Stimulated activated memory B cell treated with anti-CD40 and anti-IgM and Interleukin-4, amounts not matched to agents 10 μg/mL and 1 μg/mL and 100 μg/mL, for 72 hours (primary cell): ENCODE data around the gene IL17A.
"Not testable (repeated sequence)": the region's sequence is repeated elsewhere in the genome, so short reads cannot be mapped to it uniquely, and the experiment has no call there.

Experiments
- ATAC-seq: fragments of 150-1000 bp; cut with Tn5 transposase; 2 replicates; pipeline ENCODE4 v1.10.0; 2021
- H3K27ac Mint-ChIP-seq: one replicate; pipeline ENCODE4 v1.8.0; 2022; ENCODE audit warnings: mild to moderate bottlenecking, mixed read lengths
- H3K27me3 Mint-ChIP-seq: one replicate; pipeline ENCODE4 v1.8.0; 2022; ENCODE audit warnings: mixed read lengths
- H3K36me3 Mint-ChIP-seq: one replicate; pipeline ENCODE4 v1.8.0; 2022; ENCODE audit warnings: mixed read lengths
- H3K4me1 Mint-ChIP-seq: one replicate; pipeline ENCODE4 v1.8.0; 2022; ENCODE audit warnings: mixed read lengths
- H3K4me3 Mint-ChIP-seq: one replicate; pipeline ENCODE4 v1.8.0; 2022; ENCODE audit warnings: mild to moderate bottlenecking, moderate library complexity, mixed read lengths
- H3K9me3 Mint-ChIP-seq: one replicate; pipeline ENCODE4 v1.8.0; 2022; ENCODE audit warnings: mixed read lengths

Gene IL17A

GRCh38 chr6:52157301-52157941 is 28.8 kb upstream of the IL17A start:
- Mint-ChIP-seq H3K9me3 (peaks cover 8% of the 10 kb centered on the region), H3K4me1 (peaks cover 39% of the 10 kb centered on the region), H3K4me3 (peak overlapping the region; percentile 6), H3K36me3 (no peaks in the 10 kb centered on the region), H3K27me3 (peaks cover 23% of the 10 kb centered on the region), H3K27ac (peak overlapping the region; percentile 74)
- ATAC-seq, result peak; percentile 88

- Mint-ChIP-seq H3K4me1 (peaks cover 31% of the 10 kb centered on the region), H3K9me3 (peaks cover 8% of the 10 kb centered on the region), H3K36me3 (no peaks in the 10 kb centered on the region), H3K27ac (no peak overlapping the region), H3K4me3 (no peak overlapping the region), H3K27me3 (peaks cover 12% of the 10 kb centered on the region)
- no peak for ATAC-seq
These were observed 25.6 kb upstream of the IL17A start for GRCh38 chr6:52160472-52161104.

GRCh38 chr6:52161689-52162438 is 24.3 kb upstream of the IL17A start:
- no peaks in the 10 kb centered on the region for H3K36me3 Mint-ChIP-seq
- H3K9me3 Mint-ChIP-seq, result peaks cover 8% of the 10 kb centered on the region
- peaks cover 20% of the 10 kb centered on the region for H3K4me1 Mint-ChIP-seq
- peaks cover 3% of the 10 kb centered on the region for H3K27me3 Mint-ChIP-seq
- peak; percentile 55 for ATAC-seq
- H3K27ac Mint-ChIP-seq, result no peak overlapping the region
- no peak overlapping the region for H3K4me3 Mint-ChIP-seq

- peak; percentile 50 for ATAC-seq
- Mint-ChIP-seq H3K27ac (no peak overlapping the region), H3K36me3 (no peaks in the 10 kb centered on the region), H3K27me3 (peaks cover 10% of the 10 kb centered on the region), H3K9me3 (peaks cover 8% of the 10 kb centered on the region), H3K4me1 (peaks cover 9% of the 10 kb centered on the region), H3K4me3 (no peak overlapping the region)
These were observed 23.0 kb upstream of the IL17A start for GRCh38 chr6:52162940-52163908.

- H3K4me1 Mint-ChIP-seq, result peaks cover 9% of the 10 kb centered on the region
- H3K27ac Mint-ChIP-seq, result no peak overlapping the region
- H3K27me3 Mint-ChIP-seq, result peaks cover 17% of the 10 kb centered on the region
These were observed 21.7 kb upstream of the IL17A start for GRCh38 chr6:52164319-52165094.

GRCh38 chr6:52167267-52167666 is 18.9 kb upstream of the IL17A start:
- ATAC-seq, result no peak
- H3K4me3 Mint-ChIP-seq, result no peak overlapping the region
- H3K27ac Mint-ChIP-seq, result no peak overlapping the region
- H3K36me3 Mint-ChIP-seq, result no peaks in the 10 kb centered on the region
- H3K4me1 Mint-ChIP-seq, result no peaks in the 10 kb centered on the region
- peaks cover 33% of the 10 kb centered on the region for H3K27me3 Mint-ChIP-seq
- peaks cover 2% of the 10 kb centered on the region for H3K9me3 Mint-ChIP-seq

More at GRCh38 chr6:52164319-52165094, 21.7 kb upstream of the IL17A start:
- ATAC-seq, result peak; percentile 32
- H3K36me3 Mint-ChIP-seq, result no peaks in the 10 kb centered on the region
- H3K4me3 Mint-ChIP-seq, result no peak overlapping the region
- H3K9me3 Mint-ChIP-seq, result peaks cover 10% of the 10 kb centered on the region

GRCh38 chr6:52168351-52168750 is 17.8 kb upstream of the IL17A start:
- H3K27me3 Mint-ChIP-seq, result peaks cover 33% of the 10 kb centered on the region
- H3K27ac Mint-ChIP-seq, H3K4me1 Mint-ChIP-seq, H3K36me3 Mint-ChIP-seq, H3K9me3 Mint-ChIP-seq, H3K4me3 Mint-ChIP-seq, ATAC-seq: not testable (repeated sequence)

- Mint-ChIP-seq H3K4me1 (no peaks in the 10 kb centered on the region), H3K9me3 (peaks cover 2% of the 10 kb centered on the region), H3K27ac (no peak overlapping the region), H3K27me3 (peaks cover 20% of the 10 kb centered on the region), H3K4me3 (no peak overlapping the region), H3K36me3 (no peaks in the 10 kb centered on the region)
- no peak for ATAC-seq
These were observed 12.1 kb upstream of the IL17A start for GRCh38 chr6:52174118-52174517.

- Mint-ChIP-seq H3K9me3 (no peaks in the 10 kb centered on the region), H3K36me3 (no peaks in the 10 kb centered on the region), H3K4me1 (peaks cover 5% of the 10 kb centered on the region), H3K27ac (no peak overlapping the region), H3K27me3 (no peaks in the 10 kb centered on the region), H3K4me3 (no peak overlapping the region)
- ATAC-seq, result no peak
These were observed 9.6 kb upstream of the IL17A start for GRCh38 chr6:52176550-52176949.

- Mint-ChIP-seq H3K27ac (no peak overlapping the region), H3K27me3 (peaks cover 9% of the 10 kb centered on the region), H3K4me1 (peaks cover 5% of the 10 kb centered on the region), H3K36me3 (no peaks in the 10 kb centered on the region), H3K9me3 (no peaks in the 10 kb centered on the region), H3K4me3 (no peak overlapping the region)
- no peak for ATAC-seq
These were observed 8.2 kb upstream of the IL17A start for GRCh38 chr6:52177961-52178360.

GRCh38 chr6:52180787-52181558 is 5.2 kb upstream of the IL17A start:
- Mint-ChIP-seq H3K4me1 (peaks cover 5% of the 10 kb centered on the region), H3K4me3 (no peak overlapping the region), H3K27ac (no peak overlapping the region), H3K36me3 (no peaks in the 10 kb centered on the region), H3K9me3 (no peaks in the 10 kb centered on the region), H3K27me3 (peaks cover 24% of the 10 kb centered on the region)
- peak; percentile 39 for ATAC-seq

GRCh38 chr6:52183131-52183713 is 3.0 kb upstream of the IL17A start:
- Mint-ChIP-seq H3K36me3 (no peaks in the 10 kb centered on the region), H3K4me1 (peaks cover 5% of the 10 kb centered on the region), H3K27me3 (peaks cover 29% of the 10 kb centered on the region), H3K27ac (no peak overlapping the region), H3K4me3 (no peak overlapping the region), H3K9me3 (no peaks in the 10 kb centered on the region)
- ATAC-seq, result no peak

GRCh38 chr6:52186480-52186879 is 305 bp downstream of the IL17A start:
- Mint-ChIP-seq H3K4me1 (no peaks in the 10 kb centered on the region), H3K9me3 (no peaks in the 10 kb centered on the region), H3K4me3 (no peak overlapping the region), H3K27me3 (peaks cover 29% of the 10 kb centered on the region), H3K27ac (no peak overlapping the region), H3K36me3 (no peaks in the 10 kb centered on the region)
- ATAC-seq, result no peak
